GM15510 (cell line): ENCODE measurements around the gene FGF19.

Source experiments
- POLR2A ChIP-seq: IDR thresholded peaks from 3 replicates; pipeline ENCODE4 v1.6.1; 2011; ENCODE audit warnings: borderline replicate concordance; ENCODE audit not compliant: insufficient read length; ENCODE audit errors: extremely low read depth

The FGF19 gene

DNA sequence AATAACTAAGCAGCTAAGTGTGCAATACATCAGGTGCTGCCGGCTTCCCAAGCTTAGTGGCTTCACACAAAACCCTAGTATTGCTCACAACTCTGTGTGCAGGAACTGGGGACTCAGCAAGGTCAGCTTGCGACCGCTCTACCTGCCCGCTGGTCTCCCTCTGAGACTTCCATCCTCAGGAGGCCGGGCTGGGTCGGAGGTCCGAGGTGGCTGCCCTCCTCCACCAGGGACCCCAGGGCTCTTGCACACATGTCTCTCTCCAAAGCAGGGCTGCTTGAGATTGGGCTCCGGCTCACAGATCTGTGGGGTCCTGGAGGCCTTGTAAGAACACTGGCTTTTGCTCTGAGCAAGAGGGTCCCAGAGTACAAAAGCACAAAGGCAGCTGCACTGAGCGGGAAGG, 25.4 kb upstream of the FGF19 start:
- TF ChIP-seq POLR2A, result no peak

GRCh38 chr11:69727266-69727665, 23.4 kb upstream of the FGF19 start:
- TF ChIP-seq POLR2A, result no peak

DNA sequence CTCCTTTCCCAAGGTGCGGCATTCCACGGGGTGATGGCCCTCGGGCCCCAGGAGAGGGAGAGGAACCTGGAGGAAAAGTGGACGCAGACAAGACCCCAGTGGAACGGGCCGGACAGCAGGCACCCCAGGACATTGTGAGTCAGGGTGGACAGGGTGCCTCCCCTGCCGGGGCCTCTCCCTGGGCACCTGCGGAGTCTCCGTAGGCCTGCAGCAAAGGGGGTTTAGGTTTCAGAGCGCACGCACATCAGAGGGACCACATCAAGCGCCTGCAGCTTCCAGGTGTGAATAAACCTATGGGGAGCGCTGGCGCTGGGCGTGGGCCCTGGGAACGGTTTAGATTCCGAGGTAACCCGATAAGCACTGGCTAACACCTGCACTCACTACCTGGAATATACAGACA, 22.7 kb upstream of the FGF19 start:
- no peak for TF ChIP-seq POLR2A

DNA sequence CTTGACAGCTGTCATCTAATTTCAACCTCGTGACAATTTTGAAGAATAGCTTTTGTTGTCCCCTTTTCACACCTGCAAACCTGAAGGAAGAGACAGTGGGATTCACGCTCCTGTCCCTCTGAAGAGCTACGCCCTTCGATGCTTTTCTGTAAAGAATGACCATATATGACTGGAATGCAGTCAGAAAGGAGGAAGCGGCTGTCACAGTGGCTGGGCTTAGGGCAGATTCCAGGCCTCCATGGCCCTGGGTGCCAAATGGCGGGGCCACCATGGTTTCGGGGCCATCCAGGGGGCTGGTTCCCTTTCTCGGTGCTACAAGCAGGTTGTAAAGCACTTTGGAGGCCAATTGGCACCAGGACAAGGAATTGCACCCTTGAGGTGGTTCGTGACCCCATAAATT, 22.2 kb upstream of the FGF19 start:
- no peak for TF ChIP-seq POLR2A

GRCh38 chr11:69721745-69722144, 17.9 kb upstream of the FGF19 start:
- no peak for TF ChIP-seq POLR2A

DNA sequence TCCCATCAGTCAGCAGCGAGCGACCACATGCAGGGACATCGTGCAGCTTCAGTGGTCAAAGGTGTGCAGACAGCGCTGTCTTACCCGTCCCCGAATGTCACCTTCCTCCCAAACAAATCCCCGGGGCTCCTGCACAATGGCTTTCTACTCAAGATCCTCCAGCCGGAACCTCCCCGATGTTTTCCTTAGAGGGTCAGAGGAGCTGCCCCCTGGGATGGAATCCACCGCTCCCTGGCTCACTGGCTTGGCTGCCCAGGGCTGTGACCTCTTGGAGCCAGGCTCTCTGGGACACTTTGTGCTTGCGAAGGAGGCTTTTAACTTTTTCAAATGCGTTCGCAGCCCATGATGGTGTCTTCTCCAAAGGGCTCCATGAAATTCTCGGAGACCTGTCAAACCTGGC, 17.3 kb upstream of the FGF19 start:
- no peak for TF ChIP-seq POLR2A

GRCh38 chr11:69718912-69719311, 15.1 kb upstream of the FGF19 start:
- TF ChIP-seq POLR2A, result no peak

GRCh38 chr11:69718147-69718546, 14.3 kb upstream of the FGF19 start:
- TF ChIP-seq POLR2A, result no peak

DNA sequence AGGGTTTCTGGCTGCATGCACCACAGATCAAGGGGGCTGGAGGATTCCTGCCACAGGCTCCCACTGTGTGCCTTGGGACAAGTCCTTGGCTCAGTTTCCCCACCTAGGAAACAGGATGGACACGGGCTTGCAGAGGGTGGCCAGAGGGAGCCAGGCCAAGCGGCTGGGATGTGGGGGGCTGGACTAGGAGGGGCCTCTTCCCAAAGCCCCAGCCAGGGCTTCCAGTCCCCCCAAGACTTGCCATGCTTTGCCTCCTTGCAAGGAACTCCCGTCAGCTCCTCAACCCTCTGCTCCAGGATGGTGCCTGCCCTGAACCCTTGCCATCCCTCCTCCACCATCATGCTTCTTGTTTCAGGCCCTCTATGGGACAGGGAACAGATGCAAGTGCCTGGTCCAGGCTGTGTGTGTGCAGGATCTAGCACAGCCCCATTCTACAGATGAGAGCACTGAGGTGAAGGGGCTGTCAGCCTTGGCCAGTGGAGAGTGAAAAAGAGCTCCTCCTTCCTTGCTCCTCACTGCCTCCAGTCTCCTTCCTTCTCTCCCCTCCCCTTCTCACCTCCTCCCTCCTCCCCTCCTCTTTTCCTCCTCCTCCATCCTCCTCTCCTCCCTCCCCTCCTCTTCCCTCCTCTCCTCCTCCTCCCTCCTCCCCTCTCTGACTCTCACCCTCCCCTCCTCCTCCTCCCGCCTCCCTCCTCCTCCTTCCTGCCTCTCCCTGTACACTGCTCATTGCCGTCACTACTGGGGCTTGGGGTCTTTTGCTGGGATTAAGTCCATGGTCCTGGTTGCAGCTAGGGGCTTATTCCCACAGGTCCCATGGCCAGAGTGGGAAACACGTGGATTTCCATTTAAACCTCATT, 13.3 kb upstream of the FGF19 start:
- no peak for TF ChIP-seq POLR2A

GRCh38 chr11:69716099-69716498, 12.3 kb upstream of the FGF19 start:
- TF ChIP-seq POLR2A, result no peak

DNA sequence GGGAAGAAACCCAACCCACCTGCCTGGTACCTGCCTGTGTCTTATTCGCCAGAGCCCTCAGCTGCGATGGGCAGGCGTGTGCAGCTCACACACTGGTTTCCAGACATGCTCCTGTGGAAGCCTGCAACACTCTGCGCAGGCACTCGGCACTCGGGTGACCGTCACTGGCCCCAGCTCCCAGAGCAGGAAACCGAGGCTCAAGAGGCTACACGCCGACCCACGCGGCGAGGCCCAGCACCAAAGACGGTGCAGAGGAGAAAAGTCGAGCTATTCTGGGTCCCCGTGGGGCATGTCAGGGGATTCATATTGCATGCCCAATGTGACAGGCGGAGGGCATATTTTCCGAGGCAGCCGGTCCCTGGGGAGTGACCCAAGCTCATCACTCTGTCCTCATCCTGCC, 11.6 kb upstream of the FGF19 start:
- TF ChIP-seq POLR2A, result no peak

GRCh38 chr11:69711822-69712801, 8.3 kb upstream of the FGF19 start:
- no peak for TF ChIP-seq POLR2A

DNA sequence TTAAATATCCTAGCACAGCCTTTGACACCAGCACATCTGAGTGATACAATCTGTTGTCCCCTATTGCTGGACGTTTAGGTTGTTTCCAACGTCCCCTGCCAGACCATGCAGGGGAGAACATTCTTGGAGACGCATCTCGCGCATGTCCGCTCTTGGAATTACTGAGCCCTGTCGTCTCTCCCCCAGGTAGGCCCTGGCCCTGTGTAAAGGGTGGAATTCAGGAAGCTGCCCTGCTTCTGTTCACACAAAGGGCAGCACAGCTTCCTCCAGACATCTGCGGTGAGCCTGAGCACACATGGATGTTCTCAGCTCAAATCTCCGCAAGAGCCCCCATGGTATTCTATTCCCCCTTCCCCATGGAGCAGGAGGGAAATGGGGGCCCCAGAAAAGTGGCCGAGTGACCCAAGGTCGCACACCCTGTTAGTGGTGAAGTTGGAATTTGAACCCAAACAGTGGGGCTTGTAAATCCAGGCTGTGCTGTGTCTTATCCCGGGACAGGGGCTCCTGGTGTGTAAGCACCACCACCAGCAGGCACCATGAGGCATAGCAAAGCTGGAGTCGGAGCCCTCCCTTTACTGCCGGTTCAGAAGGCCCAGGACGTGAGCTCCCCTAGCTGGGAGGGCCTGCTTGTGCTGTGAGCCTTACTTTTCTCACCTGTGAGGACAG, 5.0 kb upstream of the FGF19 start:
- TF ChIP-seq POLR2A, result no peak

DNA sequence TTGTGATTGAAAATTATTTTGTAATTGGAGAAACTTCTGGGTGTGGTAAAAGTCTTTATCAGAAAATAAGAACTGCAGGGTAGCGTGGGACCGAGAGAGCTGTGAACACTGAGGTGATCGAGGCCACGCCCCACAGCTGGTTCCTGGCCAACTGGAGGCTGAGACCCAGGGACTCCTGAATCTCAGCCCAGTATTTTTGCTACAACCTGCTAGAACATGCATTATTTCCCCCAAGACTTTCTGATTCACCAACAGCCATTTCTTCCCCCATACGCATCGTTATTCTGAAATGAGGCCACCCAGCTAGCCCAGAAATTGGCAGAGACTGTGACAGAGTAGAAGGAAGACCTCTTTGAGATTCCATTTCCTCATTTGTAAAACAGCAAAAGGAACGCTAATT, 3.4 kb upstream of the FGF19 start:
- TF ChIP-seq POLR2A, result no peak
